Astrocyte of the cerebellum (primary cell): ENCODE results near the gene SH2D3C.

Experiments
- DNase-seq: peaks from one replicate; pipeline ENCODE4 v3.0.0-alpha.2; 2011; ENCODE audit warnings: low read depth
- H3K4me3 ChIP-seq: 2 replicates; pipeline ENCODE4 v1.5.1; 2011; ENCODE audit warnings: mild to moderate bottlenecking, low read depth, low read length, moderate library complexity
- CTCF ChIP-seq: IDR thresholded peaks from 2 replicates; pipeline ENCODE4 v1.5.1; 2012; ENCODE audit warnings: low read length, low read depth, moderate library complexity, mild to moderate bottlenecking; ENCODE audit errors: missing control alignments
- in situ Hi-C: cut with HindIII; loops from 2 replicates; pipeline ENCODE4 v1.10.0; 2017; ENCODE audit warnings: low sequenced_read_pairs

The SH2D3C gene

GRCh38 chr9:127700140-127700539 is 78.3 kb downstream of the SH2D3C start:
- no peak for TF ChIP-seq CTCF
- no peak overlapping the region for H3K4me3 ChIP-seq
- no peak for DNase-seq
- in situ Hi-C loops = no loop called here

DNA sequence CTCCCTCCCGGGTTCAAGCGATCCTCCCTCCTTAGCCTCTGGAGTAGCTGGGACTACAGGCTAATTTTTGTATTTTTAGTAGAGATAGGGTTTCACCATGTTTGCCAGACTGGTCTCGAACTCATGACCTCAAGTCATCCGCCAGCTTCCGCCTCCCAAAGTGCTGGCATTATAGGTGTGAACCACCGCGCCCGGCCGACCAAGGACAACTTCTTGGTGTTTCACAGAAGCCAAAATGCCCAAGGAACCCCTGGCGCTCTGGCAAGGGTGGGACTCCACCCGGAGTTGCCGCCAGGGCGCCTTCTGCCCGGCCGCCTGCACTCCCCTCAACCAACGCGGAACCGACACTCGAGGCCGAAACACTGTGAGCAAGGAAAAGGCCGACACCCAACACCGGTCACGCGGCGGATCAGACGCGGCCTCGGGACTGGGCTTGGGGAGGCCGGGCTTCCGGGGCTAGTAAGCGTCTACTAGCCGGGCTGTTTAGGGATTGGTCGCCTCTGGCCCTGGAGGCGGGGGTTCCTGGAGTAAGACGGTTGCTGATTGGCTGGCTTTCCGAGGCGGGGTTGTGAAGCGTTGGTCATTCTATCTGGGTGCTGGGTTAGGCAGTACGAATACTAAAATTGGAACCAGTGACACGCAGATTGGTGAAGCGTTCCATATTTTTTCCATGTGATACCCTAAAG is 79.3 kb downstream of the SH2D3C start:
- peak overlapping the region; percentile 24 for H3K4me3 ChIP-seq
- TF ChIP-seq CTCF = no peak
- DNase-seq = peak; percentile 88
- in situ Hi-C loops = no loop called here

- H3K4me3 ChIP-seq = no peak overlapping the region
- DNase-seq = no peak
- TF ChIP-seq CTCF = no peak
- in situ Hi-C loops = no loop called here
Observed at GRCh38 chr9:127698386-127698785, 80.1 kb downstream of the SH2D3C start.

- in situ Hi-C loops = no loop called here
- no peak for DNase-seq
- no peak overlapping the region for H3K4me3 ChIP-seq
- TF ChIP-seq CTCF = no peak
Observed at GRCh38 chr9:127697575-127697974, 80.9 kb downstream of the SH2D3C start.

GRCh38 chr9:127694890-127695720 is 83.4 kb downstream of the SH2D3C start:
- DNase-seq = no peak
- no peak for TF ChIP-seq CTCF
- H3K4me3 ChIP-seq = no peak overlapping the region
- in situ Hi-C loops = no loop called here

GRCh38 chr9:127693697-127694096 is 84.8 kb downstream of the SH2D3C start:
- H3K4me3 ChIP-seq = no peak overlapping the region
- DNase-seq = no peak
- no peak for TF ChIP-seq CTCF
- in situ Hi-C loops = no loop called here
